Peyer's patch (tissue), 4 donors: ENCODE data around the gene PCGF1.

Source experiments
- POLR2A ChIP-seq, 2 donors: fragments of 450-650 bp; IDR thresholded peaks; one replicate each; pipeline ENCODE4 v1.5.1; 2017; ENCODE audit warnings: antibody characterized with exemption in 2 of 2, mild to moderate bottlenecking in 2 of 2, moderate library complexity in 2 of 2
- TF ChIP-seq, protein P1 (sequence below), 6 experiments: fragments of 450-650 bp in 4 of 6; fragments of 200-600 bp in 2 of 6; sonication (generic) in 1 of 6; IDR thresholded peaks; one replicate each; pipeline ENCODE4 v1.5.1; 2017 to 2019; ENCODE audit warnings: antibody characterized with exemption in 6 of 6, mild to moderate bottlenecking in 3 of 6, moderate library complexity in 1 of 6

DNA sequence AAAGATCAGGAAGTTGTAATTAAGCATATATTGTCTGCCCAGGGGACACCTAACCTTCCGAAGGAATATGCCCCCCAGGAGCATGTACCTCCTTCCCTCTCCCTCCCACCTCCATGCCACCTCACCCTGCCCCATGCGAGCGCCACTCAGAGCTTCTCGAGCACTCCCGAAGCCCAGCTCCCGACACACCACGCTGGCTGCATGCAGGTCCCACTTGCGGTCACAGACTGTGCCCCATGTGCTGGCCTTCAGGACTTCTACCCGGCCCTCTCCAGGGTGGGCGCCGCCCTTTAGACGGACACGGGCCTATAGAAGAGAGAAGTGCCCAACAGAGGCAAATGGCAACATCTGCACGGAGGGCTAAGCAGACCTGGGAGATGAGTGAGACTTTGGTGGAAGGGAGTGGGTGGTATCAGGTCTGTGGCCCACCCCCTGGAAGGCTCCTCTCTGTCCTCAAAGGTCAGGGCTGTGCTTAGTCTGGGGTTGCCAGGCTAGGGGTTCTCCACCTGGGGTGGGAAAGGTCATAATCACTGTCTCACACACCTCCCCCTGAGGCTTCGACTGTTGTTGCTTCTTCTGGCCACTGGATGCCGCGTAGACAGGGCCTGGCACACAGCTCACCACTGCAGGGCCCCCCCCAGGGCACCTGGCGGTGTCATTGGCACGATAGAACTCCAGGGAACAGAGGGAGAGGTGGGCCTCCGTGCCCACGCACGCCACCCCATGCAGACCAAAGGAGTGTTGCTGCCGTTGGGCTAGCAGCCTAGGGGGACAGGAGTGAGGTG is 28.9 kb upstream of the PCGF1 start:
- TF ChIP-seq, protein P1, sequence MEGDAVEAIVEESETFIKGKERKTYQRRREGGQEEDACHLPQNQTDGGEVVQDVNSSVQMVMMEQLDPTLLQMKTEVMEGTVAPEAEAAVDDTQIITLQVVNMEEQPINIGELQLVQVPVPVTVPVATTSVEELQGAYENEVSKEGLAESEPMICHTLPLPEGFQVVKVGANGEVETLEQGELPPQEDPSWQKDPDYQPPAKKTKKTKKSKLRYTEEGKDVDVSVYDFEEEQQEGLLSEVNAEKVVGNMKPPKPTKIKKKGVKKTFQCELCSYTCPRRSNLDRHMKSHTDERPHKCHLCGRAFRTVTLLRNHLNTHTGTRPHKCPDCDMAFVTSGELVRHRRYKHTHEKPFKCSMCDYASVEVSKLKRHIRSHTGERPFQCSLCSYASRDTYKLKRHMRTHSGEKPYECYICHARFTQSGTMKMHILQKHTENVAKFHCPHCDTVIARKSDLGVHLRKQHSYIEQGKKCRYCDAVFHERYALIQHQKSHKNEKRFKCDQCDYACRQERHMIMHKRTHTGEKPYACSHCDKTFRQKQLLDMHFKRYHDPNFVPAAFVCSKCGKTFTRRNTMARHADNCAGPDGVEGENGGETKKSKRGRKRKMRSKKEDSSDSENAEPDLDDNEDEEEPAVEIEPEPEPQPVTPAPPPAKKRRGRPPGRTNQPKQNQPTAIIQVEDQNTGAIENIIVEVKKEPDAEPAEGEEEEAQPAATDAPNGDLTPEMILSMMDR (IDR thresholded peaks at IDR 0.05) = no peak
- TF ChIP-seq POLR2A (IDR thresholded peaks at IDR 0.05) = no peak
